GM10248 (cell line): ENCODE data around the gene BCAR3.

ENCODE experiments used
- CTCF ChIA-PET: fragments of 300-600 bp; sonication (Branson Sonifier 250); formaldehyde crosslinking; extraction: SDS; loops from one replicate; lab custom pipeline; 2021; ENCODE audit warnings: antibody characterized with exemption; lab: Yijun Ruan, JAX
- POLR2A ChIA-PET: fragments of 350-650 bp; sonication (Branson Sonifier 250); formaldehyde crosslinking; extraction: SDS; loops from one replicate; lab custom pipeline; 2020; ENCODE audit warnings: antibody characterized with exemption; lab: Yijun Ruan, JAX
- DNase-seq: peaks from one replicate; pipeline ENCODE4 v3.0.0; 2012; ENCODE audit errors: extremely low spot score
- CTCF ChIP-seq: IDR thresholded peaks from 2 replicates; pipeline ENCODE4 v1.5.1; 2012; ENCODE audit warnings: mild to moderate bottlenecking, low read depth; ENCODE audit errors: extremely low read depth, missing control alignments, control extremely low read depth

Gene BCAR3

GRCh38 chr1:93685918-93686317 is 4.3 kb upstream of the BCAR3 start:
- ChIA-PET POLR2A (no interaction called here), CTCF (interaction anchor here (0.8 to 4.8 kb wide), 11 partner anchors 10 to 159 kb away, joined by 3 to 19 read pairs (median 5); no protein-coding TSS in a partner anchor)

GRCh38 chr1:93683234-93683633 is 1.6 kb upstream of the BCAR3 start:
- TF ChIP-seq CTCF = no peak
- ChIA-PET CTCF (interaction anchor here (1.0 to 4.8 kb wide), 6 partner anchors 10 to 130 kb away, joined by 3 to 19 read pairs (median 4); no protein-coding TSS in a partner anchor), POLR2A (no interaction called here)

More at GRCh38 chr1:93685918-93686317, 4.3 kb upstream of the BCAR3 start:
- TF ChIP-seq CTCF = no peak
- no peak for DNase-seq

GRCh38 chr1:93681989-93682412 is 364 bp upstream of the BCAR3 start:
- no peak for TF ChIP-seq CTCF
- DNase-seq = no peak
- POLR2A ChIA-PET = no interaction called here
- CTCF ChIA-PET = interaction anchor here (0.8 to 3.6 kb wide), 13 partner anchors 9 to 162 kb away, joined by 3 to 20 read pairs (median 4); no protein-coding TSS in a partner anchor

More at GRCh38 chr1:93683234-93683633, 1.6 kb upstream of the BCAR3 start:
- no peak for DNase-seq

- ChIA-PET CTCF (interaction anchor here (0.6 to 3.6 kb wide), 9 partner anchors 9 to 164 kb away, joined by 3 to 20 read pairs (median 5); no protein-coding TSS in a partner anchor), POLR2A (no interaction called here)
- DNase-seq = peak; percentile 83
- peak; percentile 41 for TF ChIP-seq CTCF
Observed at GRCh38 chr1:93680420-93681100, 1.1 kb downstream of the BCAR3 start.

GRCh38 chr1:93680076-93680419 is 1.6 kb downstream of the BCAR3 start:
- ChIA-PET CTCF (interaction anchor here (0.6 to 3.0 kb wide), 7 partner anchors 8 to 66 kb away, joined by 3 to 20 read pairs (median 5); no protein-coding TSS in a partner anchor), POLR2A (no interaction called here)
- TF ChIP-seq CTCF = no peak
- DNase-seq = no peak

- no peak for DNase-seq
- ChIA-PET CTCF (interaction anchor here (1.3 to 2.9 kb wide), 2 partner anchors 16 to 134 kb away, joined by 4 to 11 read pairs; no protein-coding TSS in a partner anchor), POLR2A (no interaction called here)
- TF ChIP-seq CTCF = no peak
Observed at GRCh38 chr1:93679546-93679945, 2.1 kb downstream of the BCAR3 start.
